Mammary epithelial cell (primary cell): Measurements from ENCODE around the gene CDH20.

Experiments used
- CTCF ChIP-seq, 2 donors: IDR thresholded peaks in 1 of 2; conservative IDR thresholded peaks in 1 of 2; 2 replicates each; pipeline ENCODE4 v1.5.1; 2011 to 2012; ENCODE audit warnings: inconsistent platforms in 2 of 2, low read length in 2 of 2, mild to moderate bottlenecking in 2 of 2, control low read depth in 1 of 2, low read depth in 1 of 2; ENCODE audit not compliant: insufficient read depth in 1 of 2; ENCODE audit errors: extremely low read depth in 1 of 2
- EZH2 ChIP-seq: IDR thresholded peaks from 2 replicates; pipeline ENCODE4 v1.6.1; 2012; ENCODE audit warnings: low read length, inconsistent platforms, borderline replicate concordance

GRCh38 chr18:61290616-61291015 is 42.6 kb upstream of the CDH20 start:
- no peak for TF ChIP-seq CTCF (conservative IDR thresholded peaks at IDR 0.05 in 1 of 2, IDR thresholded peaks at IDR 0.05 in 1 of 2; ENCODE audit: extremely low read depth in 1 of 2, insufficient read depth in 1 of 2, low read depth in 1 of 2, low read length in 2 of 2)
- TF ChIP-seq EZH2, result no peak
